OCI-LY3 (cell line): ENCODE results near the gene FBXO24.

Experiments
- EZH2phosphoT487 ChIP-seq: fragments of 200-600 bp; shearing (Covaris generic); IDR thresholded peaks from 2 replicates; pipeline ENCODE4 v1.6.1; 2018; ENCODE audit warnings: antibody characterized with exemption, mixed run types, low read depth
- TF ChIP-seq, protein P1 (sequence below): fragments of 200-600, 300-600 bp; sonication (generic); IDR thresholded peaks from 2 replicates; pipeline ENCODE4 v1.5.1; 2014; ENCODE audit warnings: antibody characterized with exemption, low read length, low read depth

DNA sequence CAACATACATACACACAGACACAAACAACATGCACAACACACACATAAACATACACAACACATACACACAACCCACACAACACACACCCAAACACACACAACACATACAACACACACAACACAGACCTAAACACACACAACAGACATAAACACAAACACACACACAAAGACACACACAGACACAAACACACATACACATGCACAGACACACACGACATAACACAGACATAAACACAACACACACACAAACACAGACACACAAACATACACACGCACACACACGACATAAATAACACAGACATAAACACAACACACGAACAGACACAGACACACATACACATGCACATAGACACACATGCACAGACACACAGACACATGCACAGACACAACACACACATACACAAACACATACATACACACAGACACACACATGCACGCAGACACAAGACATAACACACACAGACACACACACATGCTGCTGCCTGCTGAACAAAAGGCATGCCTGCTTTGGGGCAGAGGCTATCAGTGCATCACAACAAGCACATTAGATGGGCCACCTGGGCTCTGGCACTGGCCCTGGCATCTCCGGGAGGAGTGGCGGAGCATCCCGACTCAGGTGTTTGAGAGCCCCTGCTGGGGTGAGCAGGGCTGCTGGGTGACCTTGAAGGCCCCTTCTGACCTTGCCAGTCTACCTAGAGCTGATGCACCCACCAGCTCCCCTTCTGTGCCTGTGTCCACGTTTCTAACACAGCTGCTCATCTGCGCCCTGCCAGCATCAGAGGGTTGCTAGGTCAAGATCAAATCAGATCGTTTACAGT lies 5.5 kb upstream of the FBXO24 start:
- TF ChIP-seq, protein P1, sequence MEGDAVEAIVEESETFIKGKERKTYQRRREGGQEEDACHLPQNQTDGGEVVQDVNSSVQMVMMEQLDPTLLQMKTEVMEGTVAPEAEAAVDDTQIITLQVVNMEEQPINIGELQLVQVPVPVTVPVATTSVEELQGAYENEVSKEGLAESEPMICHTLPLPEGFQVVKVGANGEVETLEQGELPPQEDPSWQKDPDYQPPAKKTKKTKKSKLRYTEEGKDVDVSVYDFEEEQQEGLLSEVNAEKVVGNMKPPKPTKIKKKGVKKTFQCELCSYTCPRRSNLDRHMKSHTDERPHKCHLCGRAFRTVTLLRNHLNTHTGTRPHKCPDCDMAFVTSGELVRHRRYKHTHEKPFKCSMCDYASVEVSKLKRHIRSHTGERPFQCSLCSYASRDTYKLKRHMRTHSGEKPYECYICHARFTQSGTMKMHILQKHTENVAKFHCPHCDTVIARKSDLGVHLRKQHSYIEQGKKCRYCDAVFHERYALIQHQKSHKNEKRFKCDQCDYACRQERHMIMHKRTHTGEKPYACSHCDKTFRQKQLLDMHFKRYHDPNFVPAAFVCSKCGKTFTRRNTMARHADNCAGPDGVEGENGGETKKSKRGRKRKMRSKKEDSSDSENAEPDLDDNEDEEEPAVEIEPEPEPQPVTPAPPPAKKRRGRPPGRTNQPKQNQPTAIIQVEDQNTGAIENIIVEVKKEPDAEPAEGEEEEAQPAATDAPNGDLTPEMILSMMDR, result no peak
- TF ChIP-seq EZH2phosphoT487, result no peak
